Choroid plexus epithelial cell (primary cell): ENCODE data around the gene PDGFB.

Experiments
- DNase-seq: peaks from one replicate; pipeline ENCODE4 v3.0.0-alpha.2; 2010; ENCODE audit warnings: low read depth
- H3K4me3 ChIP-seq: 2 replicates; pipeline ENCODE4 v1.5.1; 2011; ENCODE audit warnings: low read depth, mild to moderate bottlenecking, control low read depth, low read length, moderate library complexity
- CTCF ChIP-seq: conservative IDR thresholded peaks from 2 replicates; pipeline ENCODE4 v1.5.1; 2011; ENCODE audit warnings: low read depth, mild to moderate bottlenecking, control low read depth, inconsistent platforms, low read length, moderate library complexity

PDGFB gene

GRCh38 chr22:39245130-39246039 lies 603 bp upstream of the PDGFB start:
- TF ChIP-seq CTCF = no peak
- H3K4me3 ChIP-seq = no peak overlapping the region
- no peak for DNase-seq

- DNase-seq = no peak
- TF ChIP-seq CTCF = no peak
- H3K4me3 ChIP-seq = peak overlapping the region; percentile 24
Measured at GRCh38 chr22:39244136-39244495, 666 bp downstream of the PDGFB start.

GRCh38 chr22:39243439-39244135 lies 1.2 kb downstream of the PDGFB start:
- H3K4me3 ChIP-seq = peak overlapping the region; percentile 32
- TF ChIP-seq CTCF = no peak
- no peak for DNase-seq

- DNase-seq = no peak
- peak overlapping the region; percentile 32 for H3K4me3 ChIP-seq
- no peak for TF ChIP-seq CTCF
Measured at GRCh38 chr22:39242595-39243438, 2.0 kb downstream of the PDGFB start.

- no peak for TF ChIP-seq CTCF
- H3K4me3 ChIP-seq = no peak overlapping the region
- no peak for DNase-seq
Measured at GRCh38 chr22:39241794-39242594, 2.8 kb downstream of the PDGFB start.
